ENCODE measurements around the gene ZNF714. TPM values are rescaled to one million over a fixed set of nuclear protein-coding genes. Genes with fewer than 3 reads are reported as not detected.

The ZNF714 gene
- total and polyA plus RNA-seq, 2 of the 8 experiments (the other 6 are each of a cell fraction or from before 2014, with no cell fraction given), result 16.4 to 74.2 TPM

DNA sequence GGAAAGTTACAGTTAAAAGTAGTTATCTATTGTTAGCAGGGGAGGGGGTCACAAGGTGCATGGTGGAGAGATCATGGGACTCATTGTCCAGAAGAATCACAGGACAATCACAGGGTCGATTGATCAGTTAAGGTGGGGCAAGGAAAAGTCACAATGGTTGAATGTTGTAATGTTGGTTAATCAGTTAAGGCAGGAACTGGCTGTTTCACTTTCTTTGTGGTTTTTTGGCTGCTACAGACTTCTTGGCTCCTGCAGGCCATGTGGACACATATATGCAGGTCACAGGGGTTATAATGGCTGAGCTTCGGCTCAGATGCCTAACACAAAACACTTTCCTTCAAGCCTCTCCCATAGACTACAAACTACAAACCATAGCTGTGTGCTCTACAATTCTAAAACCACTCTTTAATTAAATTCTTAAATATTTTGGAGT, 52.9 kb downstream of the ZNF714 start:
- Histone ChIP-seq H3K23ac (ENCODE audit: insufficient read length) (no peak overlapping the region), H2AK5ac (ENCODE audit: low read depth, low read length) (no peak overlapping the region), H3K4ac (replicated peaks; ENCODE audit: insufficient read length, low read depth, low read length) (no peak overlapping the region), H3K56ac (replicated peaks; ENCODE audit: insufficient read length, low read depth, low read length) (no peak overlapping the region), H4K91ac (replicated peaks; ENCODE audit: insufficient read length, low read length) (no peak overlapping the region), H3K27ac (ENCODE audit: low read depth, low read length) (no peak overlapping the region), H3K4me2 (ENCODE audit: insufficient read depth in 1 of 2, low read depth in 2 of 2, low read length in 2 of 2) (no peak overlapping the region), H4K5ac (ENCODE audit: insufficient read length, low read depth, low read length) (no peak overlapping the region), H3K4me3 (ENCODE audit: extremely low read depth in 1 of 4, insufficient read depth in 2 of 4, low read depth in 3 of 4, low read length in 4 of 4) (no peak overlapping the region), H4K8ac (ENCODE audit: extremely low read depth, insufficient read depth, low read length) (no peak overlapping the region), H2BK12ac (ENCODE audit: low read depth, low read length) (no peak overlapping the region), H2BK5ac (ENCODE audit: low read depth, low read length) (no peak overlapping the region), H2BK20ac (ENCODE audit: low read length) (no peak overlapping the region), H3K79me1 (ENCODE audit: low read depth, low read length) (no peaks in the 10 kb centered on the region), H3K4me1 (replicated peaks in 1 of 4; ENCODE audit: control insufficient read depth in 3 of 4, insufficient read depth in 4 of 4, low read length in 3 of 4) (no peaks in the 10 kb centered on the region; a peak in 1 of 7 replicates), H2BK120ac (replicated peaks; ENCODE audit: low read depth, low read length) (no peak overlapping the region), H3K9me3 (ENCODE audit: insufficient read depth in 2 of 2, low read depth in 1 of 2, low read length in 1 of 2) (no peaks in the 10 kb centered on the region), H3K14ac (ENCODE audit: insufficient read length) (no peak overlapping the region), H2BK15ac (ENCODE audit: low read length) (no peak overlapping the region), H3K18ac (ENCODE audit: extremely low read depth, low read length) (no peak overlapping the region), H3K23me2 (ENCODE audit: low read depth, low read length) (no peaks in the 10 kb centered on the region), H3K9ac (replicated peaks in 1 of 4; ENCODE audit: extremely low read depth in 1 of 4, low read depth in 3 of 4, low read length in 3 of 4) (no peak overlapping the region), H3K27me3 (replicated peaks in 1 of 4; ENCODE audit: control insufficient read depth in 3 of 4, extremely low read depth in 1 of 4, insufficient read depth in 3 of 4, low read length in 3 of 4) (no peaks in the 10 kb centered on the region), H4K20me1 (replicated peaks in 1 of 2; ENCODE audit: control insufficient read depth in 1 of 2, insufficient read depth in 2 of 2, low read length in 2 of 2) (no peaks in the 10 kb centered on the region), H3K79me2 (ENCODE audit: control insufficient read depth in 1 of 2, insufficient read depth in 2 of 2, low read length in 2 of 2) (no peaks in the 10 kb centered on the region), H3K36me3 (ENCODE audit: control insufficient read depth in 2 of 4, insufficient read depth in 4 of 4, low read length in 3 of 4) (no peaks in the 10 kb centered on the region), H2AFZ (ENCODE audit: low read length) (no peak overlapping the region)
- WGBS, 2 experiments (ENCODE audit: extremely low coverage in 1 of 2, insufficient coverage in 1 of 2, insufficient read length in 1 of 2, insufficient replicate concordance in 2 of 2, low coverage in 1 of 2, low lambda C conversion rate in 2 of 2, missing lambda C conversion rate in 1 of 2), result 97% methylated on average over 2 of the region's 2 CpGs; no CpG with 5 or more reads in 1 of the 2 experiments
- ChIA-PET CTCF (ENCODE audit: partially characterized antibody) (no interaction called here), POLR2A (ENCODE audit: partially characterized antibody) (interaction anchor here (1.1 kb wide), 1 partner anchor 8 kb away, joined by 3 read pairs; no protein-coding TSS in a partner anchor)
- no peak for DNase-seq (ENCODE audit: low read depth in 1 of 2, low spot score in 2 of 2)
- no peak for FAIRE-seq
- no peak for TF ChIP-seq RFX5 (IDR thresholded peaks at IDR 0.05; ENCODE audit: borderline replicate concordance, low read depth, low read length)
- TF ChIP-seq, protein P1, sequence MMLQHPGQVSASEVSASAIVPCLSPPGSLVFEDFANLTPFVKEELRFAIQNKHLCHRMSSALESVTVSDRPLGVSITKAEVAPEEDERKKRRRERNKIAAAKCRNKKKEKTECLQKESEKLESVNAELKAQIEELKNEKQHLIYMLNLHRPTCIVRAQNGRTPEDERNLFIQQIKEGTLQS (IDR thresholded peaks at IDR 0.05; ENCODE audit: insufficient read depth, low read depth, low read length), result no peak
- no peak for TF ChIP-seq CREB1 (IDR thresholded peaks at IDR 0.05)
- TF ChIP-seq POLR2AphosphoS5 (IDR thresholded peaks at IDR 0.05; ENCODE audit: low read depth, low read length), result no peak
- no peak for TF ChIP-seq HDAC2 (IDR thresholded peaks at IDR 0.05; ENCODE audit: borderline replicate concordance in 1 of 2, low read depth in 2 of 2, low read length in 2 of 2)
- TF ChIP-seq SP2 (IDR thresholded peaks at IDR 0.05; ENCODE audit: low read length), result no peak
- no peak for TF ChIP-seq POLR2A (IDR thresholded peaks at IDR 0.05; ENCODE audit: control extremely low read depth in 1 of 2, low read depth in 2 of 2, low read length in 2 of 2)
- TF ChIP-seq ZNF274 (IDR thresholded peaks at IDR 0.05; ENCODE audit: borderline replicate concordance, extremely low read depth, low read length), result no peak
- no peak for TF ChIP-seq ASH2L (IDR thresholded peaks at IDR 0.05; ENCODE audit: low read length)
- TF ChIP-seq MAFK (IDR thresholded peaks at IDR 0.05; ENCODE audit: low read depth, low read length), result no peak
- TF ChIP-seq KDM4A (IDR thresholded peaks at IDR 0.05; ENCODE audit: low read depth, low read length, severe bottlenecking), result no peak
- no peak for TF ChIP-seq YY1 (IDR thresholded peaks at IDR 0.05; ENCODE audit: low read depth, low read length)
- TF ChIP-seq, protein P2, sequence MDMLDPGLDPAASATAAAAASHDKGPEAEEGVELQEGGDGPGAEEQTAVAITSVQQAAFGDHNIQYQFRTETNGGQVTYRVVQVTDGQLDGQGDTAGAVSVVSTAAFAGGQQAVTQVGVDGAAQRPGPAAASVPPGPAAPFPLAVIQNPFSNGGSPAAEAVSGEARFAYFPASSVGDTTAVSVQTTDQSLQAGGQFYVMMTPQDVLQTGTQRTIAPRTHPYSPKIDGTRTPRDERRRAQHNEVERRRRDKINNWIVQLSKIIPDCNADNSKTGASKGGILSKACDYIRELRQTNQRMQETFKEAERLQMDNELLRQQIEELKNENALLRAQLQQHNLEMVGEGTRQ (IDR thresholded peaks at IDR 0.05; ENCODE audit: low read length), result no peak
- TF ChIP-seq RXRA (IDR thresholded peaks at IDR 0.05; ENCODE audit: insufficient read depth, low read depth, low read length), result no peak
